ENCODE data around the gene PRKCZ.

PRKCZ gene

GRCh38 chr1:2205191-2205952 lies 155.2 kb downstream of the PRKCZ start:
- peak; percentile 63 for DNase-seq (ENCODE audit: low spot score)
- no peak for FAIRE-seq

- DNase-seq (ENCODE audit: low spot score) (no peak), FAIRE-seq (no peak)
Measured at GRCh38 chr1:2206813-2207487, 156.7 kb downstream of the PRKCZ start.

- DNase-seq (ENCODE audit: low spot score) (peak; percentile 66), FAIRE-seq (peak; percentile 41)
Measured at GRCh38 chr1:2208309-2209239, 158.4 kb downstream of the PRKCZ start.

DNA sequence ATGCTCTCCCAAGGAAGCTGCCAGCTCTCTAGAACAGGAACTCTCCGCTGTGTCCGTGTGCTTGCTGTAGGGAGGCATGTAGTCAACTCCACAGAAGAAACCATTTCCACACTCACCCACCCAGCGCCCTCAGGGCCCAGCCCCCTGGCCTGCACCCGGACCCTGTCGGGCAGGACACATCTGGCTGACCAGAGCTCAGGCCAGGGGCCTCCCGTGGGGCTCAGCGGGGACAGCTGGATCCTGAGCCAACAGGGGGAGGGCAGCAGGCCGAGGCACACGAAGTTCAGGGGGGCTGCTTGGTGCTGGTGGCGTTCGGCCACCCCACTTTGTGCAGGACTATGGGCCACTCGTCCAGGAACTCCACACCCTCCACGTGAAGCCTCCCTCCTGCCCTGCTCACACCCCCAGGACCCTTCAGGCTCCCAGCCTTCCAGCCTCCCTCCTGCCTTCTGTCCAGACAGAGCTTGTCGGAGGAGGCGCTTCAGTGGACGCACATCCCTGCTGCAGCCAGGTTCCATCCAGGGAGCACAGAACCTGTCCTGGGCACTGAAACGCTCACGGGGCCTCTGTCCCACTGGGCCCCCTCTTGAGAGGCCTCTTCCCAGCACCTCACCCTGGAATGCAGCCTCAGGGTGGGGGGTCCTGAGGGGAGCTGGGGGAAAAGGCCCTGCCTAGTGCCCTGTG lies 159.3 kb downstream of the PRKCZ start:
- FAIRE-seq (no peak), DNase-seq (ENCODE audit: low spot score) (no peak)

DNA sequence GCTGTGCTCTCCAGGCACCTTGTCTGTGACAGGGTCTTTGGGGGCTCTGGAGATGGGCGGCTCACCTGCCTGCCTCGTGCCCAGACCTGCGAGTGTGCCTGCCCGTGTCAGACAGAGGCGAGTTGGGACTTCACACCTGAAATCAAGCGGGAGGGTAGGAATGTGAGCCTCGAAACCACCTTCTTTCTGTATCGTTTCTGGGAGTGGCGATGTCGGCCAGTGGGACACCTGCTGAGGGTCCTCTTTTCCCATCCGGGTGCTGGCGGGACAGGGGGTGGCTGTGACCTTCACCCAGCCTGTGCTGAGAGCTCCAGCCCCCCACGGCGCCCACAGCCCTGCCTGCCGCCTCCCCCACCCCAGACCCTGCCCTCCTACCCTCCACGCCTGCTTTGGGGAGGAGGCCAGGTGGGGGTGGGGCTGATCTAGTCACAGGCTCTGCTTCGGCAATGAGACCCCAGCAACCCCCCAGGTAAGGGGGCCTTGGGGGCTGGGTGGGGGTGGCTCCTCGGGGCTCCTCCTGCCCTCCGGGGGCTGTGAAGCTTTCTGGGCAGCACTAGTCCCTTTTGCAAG lies 160.0 kb downstream of the PRKCZ start:
- FAIRE-seq (no peak), DNase-seq (ENCODE audit: low spot score) (no peak)

DNA sequence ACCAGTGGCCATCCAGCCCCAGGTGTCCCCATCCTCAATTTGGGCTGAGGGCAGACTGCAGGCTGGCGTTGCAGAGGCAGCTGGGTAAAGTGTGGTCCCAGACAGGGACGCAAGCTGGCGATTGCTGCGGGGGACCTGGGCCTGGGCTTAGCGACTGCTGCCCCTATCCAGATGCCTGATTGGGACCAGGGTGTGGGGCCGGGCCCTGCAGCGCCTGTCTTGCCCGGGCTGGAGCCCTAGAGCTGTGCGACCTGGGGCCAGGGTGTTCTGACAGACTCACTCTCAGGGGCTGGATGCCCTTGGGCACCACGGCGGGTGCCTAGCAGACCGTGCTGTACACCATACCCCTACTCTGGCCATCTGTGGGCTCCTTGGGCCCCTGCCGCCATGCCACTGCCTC lies 160.6 kb downstream of the PRKCZ start:
- FAIRE-seq (no peak), DNase-seq (ENCODE audit: low spot score) (no peak)

DNA sequence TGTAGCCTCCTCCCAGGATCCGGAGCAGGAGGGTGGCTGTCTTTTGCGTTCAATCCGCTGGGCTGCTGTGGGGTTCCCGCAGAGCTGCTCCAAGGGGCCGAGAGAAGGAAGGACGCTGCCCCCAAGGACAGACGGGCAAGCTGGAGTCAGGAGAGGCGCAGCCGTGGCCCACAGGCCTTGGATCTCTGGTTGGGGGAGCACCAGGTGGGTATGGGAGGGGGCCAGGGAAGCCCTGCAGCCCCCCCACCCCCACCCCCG lies 162.0 kb downstream of the PRKCZ start:
- DNase-seq (ENCODE audit: low spot score) (no peak), FAIRE-seq (no peak)

- FAIRE-seq: no peak
- peak; percentile 87 for DNase-seq (ENCODE audit: low spot score)
Measured at GRCh38 chr1:2212532-2213491, 162.6 kb downstream of the PRKCZ start.

GRCh38 chr1:2213576-2214505 lies 163.6 kb downstream of the PRKCZ start:
- FAIRE-seq (no peak), DNase-seq (ENCODE audit: low spot score) (no peak)

DNA sequence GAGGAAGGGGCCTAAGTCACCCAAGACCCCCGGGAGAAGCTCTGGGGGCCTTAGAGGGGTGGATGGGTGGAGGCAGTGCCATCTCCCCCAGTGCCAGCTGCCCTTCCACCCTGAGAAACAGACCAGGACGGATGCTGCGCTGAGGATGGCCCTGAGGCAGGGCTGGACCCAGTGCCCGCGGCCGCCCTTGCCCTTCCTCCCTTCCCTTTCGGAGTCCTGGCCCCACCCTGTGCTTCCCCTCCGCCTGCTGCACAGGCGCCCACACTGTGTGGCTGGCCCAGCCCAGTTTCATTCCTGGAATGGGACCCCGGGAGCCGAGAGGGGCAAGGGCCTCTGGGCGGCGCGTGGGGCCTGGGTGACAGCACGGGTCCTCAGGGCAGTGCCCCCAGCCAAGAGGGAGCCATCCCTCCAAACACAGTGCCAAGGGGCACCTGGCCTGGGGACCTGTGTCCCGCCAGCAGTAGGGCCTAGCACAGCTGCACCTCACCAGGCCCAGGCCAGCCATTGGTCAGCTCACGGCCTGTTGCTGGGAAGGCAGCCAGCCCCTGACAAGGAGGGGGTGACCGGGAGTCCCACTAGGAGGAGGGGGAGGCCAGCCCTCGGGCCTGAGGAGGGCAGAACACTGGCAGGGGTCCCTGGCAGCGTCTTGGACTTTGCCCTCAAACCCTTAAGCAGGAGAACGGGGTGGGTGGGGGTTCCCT lies 164.5 kb downstream of the PRKCZ start:
- DNase-seq (ENCODE audit: low spot score) (no peak), FAIRE-seq (no peak)

DNA sequence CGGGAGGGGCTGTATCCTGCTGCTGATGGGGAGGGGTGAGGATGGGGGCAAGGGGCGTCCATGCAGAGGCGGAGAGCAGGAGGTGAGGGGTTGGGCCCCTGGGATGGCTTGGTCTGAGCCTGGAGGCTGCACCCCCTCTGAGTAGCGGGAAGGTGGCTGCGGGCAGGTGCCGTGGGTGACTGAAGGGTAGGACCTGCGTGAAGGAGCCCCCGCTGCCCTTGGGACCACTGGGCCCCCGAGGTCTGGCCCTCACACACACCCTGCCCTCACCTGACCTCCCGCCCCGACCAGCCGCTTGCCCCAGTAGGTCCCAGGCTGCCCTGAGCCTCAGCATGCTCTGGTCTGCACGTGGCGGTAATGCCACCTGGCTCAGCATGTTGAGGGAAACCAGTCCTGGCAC lies 165.1 kb downstream of the PRKCZ start:
- DNase-seq (ENCODE audit: low spot score): no peak
- no peak for FAIRE-seq

DNA sequence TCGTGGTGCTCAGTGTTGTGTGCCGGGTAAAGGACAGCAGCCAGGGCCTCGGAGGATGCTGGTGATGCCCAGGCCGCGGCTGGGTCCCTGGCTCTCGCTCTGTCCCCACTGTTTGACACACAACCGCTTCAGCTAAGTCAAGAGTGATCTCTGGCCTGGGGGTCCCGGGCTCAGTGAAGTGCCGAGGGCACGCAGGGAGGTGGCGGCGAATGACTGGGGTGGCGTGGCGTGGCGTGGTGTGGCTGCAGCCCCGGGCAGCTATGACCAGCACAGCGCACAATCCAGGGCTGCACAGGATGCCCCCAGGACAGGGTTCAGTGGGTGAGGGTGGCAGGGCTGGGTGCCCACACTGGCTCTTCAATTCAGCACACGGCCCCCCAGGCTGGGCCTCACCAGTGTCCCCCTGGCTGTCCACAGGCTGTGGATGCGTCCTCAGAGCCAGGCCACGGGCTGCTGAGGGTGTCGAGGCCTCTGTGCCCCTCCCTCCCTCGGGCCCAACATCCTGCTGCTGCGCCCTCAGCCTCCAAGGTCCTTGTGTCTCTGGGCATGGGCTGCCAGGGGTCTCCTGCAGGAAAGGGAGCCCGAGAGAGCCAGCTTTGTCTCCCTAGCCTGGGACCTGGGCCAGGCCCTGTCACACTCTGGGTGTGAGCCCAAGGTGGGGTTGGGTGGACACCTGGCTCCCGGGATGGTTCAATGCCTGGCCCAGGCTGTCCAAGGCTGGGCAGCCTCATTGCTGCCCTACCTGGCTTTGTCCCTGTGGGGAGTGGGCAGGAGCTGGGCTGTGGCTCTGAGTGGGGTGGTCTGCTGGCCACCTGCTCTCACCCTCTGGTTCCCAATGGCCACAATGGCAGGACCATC lies 165.9 kb downstream of the PRKCZ start:
- FAIRE-seq (no peak), DNase-seq (ENCODE audit: low spot score) (no peak)

DNA sequence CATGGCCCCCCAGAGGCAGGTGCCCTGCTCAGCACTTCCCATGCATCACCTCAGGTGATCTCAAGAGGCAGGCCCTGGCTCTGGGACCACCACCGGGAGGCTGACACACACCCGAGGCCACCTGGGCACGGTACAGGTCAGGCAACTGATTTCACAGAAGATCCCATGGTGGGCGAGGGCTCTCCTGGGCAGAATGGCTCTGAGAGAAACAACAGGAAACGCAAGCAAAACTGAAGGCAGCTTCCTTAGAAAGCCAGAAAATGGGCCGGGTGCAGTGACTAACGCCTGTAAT lies 166.5 kb downstream of the PRKCZ start:
- FAIRE-seq (no peak), DNase-seq (ENCODE audit: low spot score) (no peak)

- FAIRE-seq (no peak), DNase-seq (ENCODE audit: low spot score) (no peak)
Measured at GRCh38 chr1:2221271-2221670, 171.1 kb downstream of the PRKCZ start.

DNA sequence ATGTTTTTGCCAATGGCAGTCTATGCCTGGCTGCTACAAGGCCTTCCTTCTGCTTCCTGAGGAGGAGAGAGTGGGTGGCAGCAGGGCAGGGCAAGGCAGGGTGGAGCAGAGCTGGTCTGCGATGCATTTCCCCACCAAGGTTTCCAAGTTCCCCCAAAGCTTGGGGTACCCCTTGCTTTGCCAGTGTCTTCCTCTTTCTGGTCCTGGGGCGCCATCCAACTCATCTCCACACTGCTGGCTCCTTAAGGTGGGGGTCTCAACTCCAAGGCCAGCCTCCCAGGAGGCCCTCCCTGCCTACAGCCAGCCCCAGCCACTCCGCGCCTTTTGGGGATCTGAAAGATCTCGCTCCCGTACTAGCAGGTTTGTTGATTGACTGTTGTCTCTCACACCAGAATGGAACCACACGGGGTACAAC lies 174.0 kb downstream of the PRKCZ start:
- no peak for DNase-seq (ENCODE audit: low spot score)
- FAIRE-seq: no peak

- no peak for FAIRE-seq
- no peak for DNase-seq (ENCODE audit: low spot score)
Measured at GRCh38 chr1:2224631-2225428, 174.6 kb downstream of the PRKCZ start.
